ENCODE data around the gene PDE4D.

Gene PDE4D

GRCh38 chr5:59268756-59269415 is 624.6 kb downstream of the PDE4D start:
- no peak for DNase-seq

- no peak for DNase-seq
These were observed 626.5 kb downstream of the PDE4D start for GRCh38 chr5:59267033-59267432.

DNA sequence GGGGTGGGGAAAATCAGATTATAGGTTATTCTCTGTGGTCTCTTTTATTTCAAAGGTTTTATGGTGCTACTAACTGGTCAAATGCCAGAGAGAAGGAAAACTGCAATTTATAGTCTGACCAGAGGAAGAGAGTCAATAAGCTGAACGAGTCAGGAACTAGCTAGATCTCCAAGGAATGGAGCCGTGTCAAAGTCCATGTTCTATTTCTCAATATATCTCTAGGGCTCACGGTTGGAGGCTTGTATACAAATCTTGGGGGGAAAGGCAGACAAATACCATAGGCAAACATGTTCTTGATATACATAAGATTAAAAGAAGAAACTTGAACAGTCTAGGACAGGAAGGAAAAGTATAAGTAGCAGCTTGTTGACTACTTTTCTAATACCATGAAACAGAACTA is 627.1 kb downstream of the PDE4D start:
- DNase-seq, result no peak

DNA sequence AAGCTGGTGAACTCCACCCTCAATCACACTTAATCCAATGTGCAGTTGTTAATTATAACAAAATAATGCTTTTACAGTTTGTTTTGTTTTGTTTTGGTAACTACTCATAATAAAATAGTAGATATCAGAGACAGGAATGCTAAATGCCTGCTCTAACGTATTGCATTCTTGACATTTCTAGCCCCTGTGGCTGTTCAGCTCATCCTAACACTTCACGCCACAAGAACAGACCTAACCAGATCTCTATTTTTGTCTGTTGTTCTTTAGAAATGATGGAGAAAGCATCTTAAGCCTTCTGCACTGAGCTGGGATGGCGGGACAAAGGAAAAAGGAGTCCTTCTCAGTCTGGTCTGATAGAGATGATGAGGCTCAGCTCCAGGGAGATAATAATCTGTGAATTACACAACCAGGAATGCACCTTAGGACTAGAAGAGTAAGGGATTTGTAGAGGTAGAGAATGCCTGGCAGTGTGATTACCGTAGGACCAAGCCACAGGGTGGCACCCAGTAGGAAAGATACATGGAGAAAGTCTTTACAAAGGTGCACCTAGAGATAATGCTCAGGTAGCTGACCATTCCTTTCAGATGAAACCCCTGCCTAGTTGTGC is 628.8 kb downstream of the PDE4D start:
- no peak for DNase-seq

GRCh38 chr5:59264013-59264412 is 629.5 kb downstream of the PDE4D start:
- no peak for DNase-seq

DNA sequence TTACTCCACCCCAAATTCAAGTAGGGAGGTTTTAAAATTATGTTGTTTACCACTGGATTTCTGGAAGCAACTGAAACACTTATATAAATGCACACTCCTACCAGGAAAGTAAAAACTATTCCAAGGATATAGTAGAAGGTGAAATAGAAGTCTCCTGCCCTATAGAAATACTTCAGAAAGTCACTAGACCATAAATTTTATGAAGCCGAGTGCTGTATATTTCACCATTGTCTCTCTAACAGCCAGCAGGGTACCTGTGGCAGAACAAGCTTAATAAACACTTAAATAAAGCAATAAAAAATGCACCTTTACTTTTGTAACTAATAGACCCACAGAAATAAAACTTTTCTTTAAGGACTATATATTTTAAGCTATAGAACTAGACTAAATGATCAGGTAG is 631.6 kb downstream of the PDE4D start:
- DNase-seq, result no peak

GRCh38 chr5:59260973-59261372 is 632.6 kb downstream of the PDE4D start:
- DNase-seq, result no peak

- DNase-seq, result no peak
These were observed 633.3 kb downstream of the PDE4D start for GRCh38 chr5:59260200-59260599.

GRCh38 chr5:59259237-59259636 is 634.3 kb downstream of the PDE4D start:
- no peak for DNase-seq

GRCh38 chr5:59257488-59258400 is 635.8 kb downstream of the PDE4D start:
- no peak for DNase-seq

- DNase-seq, result no peak
These were observed 637.2 kb downstream of the PDE4D start for GRCh38 chr5:59256331-59256730.

DNA sequence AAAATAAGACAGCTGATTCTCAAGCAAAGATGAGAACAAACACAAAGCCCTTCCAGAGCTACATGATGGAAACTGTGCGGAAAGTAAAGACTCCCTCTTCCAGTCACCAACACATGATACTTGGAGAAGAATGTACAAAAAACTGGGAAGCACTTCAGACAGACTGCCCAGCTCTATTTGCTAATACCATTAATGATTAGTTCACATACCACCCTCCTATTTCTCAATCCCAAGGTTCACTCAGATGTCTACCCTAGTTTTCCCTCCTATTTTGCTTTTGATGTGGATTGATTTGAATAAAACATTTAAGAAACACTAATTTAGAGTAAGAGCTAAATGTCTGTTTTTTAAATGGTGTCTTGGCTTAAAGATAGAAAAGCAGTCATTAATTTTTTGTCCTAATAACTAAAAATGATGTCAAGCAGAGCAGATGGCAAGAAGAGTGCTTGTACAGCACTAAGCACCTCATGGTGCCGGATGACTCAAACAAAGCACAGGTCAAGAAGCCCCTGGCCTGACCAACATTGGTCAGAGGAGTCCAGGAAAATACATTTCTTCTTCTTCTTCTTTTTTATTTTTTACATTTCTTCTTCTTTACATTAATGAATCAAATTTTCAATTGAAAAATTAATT is 639.4 kb downstream of the PDE4D start:
- DNase-seq, result no peak

- DNase-seq, result no peak
These were observed 639.9 kb downstream of the PDE4D start for GRCh38 chr5:59253625-59254024.

- no peak for DNase-seq
These were observed 641.9 kb downstream of the PDE4D start for GRCh38 chr5:59251627-59252026.

GRCh38 chr5:59249726-59250125 is 643.8 kb downstream of the PDE4D start:
- no peak for DNase-seq

DNA sequence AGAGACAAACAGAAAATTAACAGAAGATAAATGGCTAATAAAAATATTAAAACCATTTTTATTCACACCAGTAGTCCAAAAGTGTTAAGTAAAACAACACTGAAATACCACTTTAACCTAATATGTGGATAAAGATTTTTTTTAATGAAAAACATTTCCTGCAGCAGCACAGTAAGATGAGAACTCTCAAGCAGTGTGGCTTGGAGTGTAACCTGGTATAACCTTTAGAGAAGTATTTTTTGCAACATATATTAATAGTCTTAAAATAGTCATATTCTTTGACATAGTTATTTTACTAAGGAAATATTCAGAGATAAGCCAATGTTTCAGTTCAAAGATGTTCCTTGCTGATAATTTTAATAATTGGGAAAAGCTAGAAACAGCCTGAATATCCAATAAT is 644.4 kb downstream of the PDE4D start:
- no peak for DNase-seq

GRCh38 chr5:59246882-59247281 is 646.6 kb downstream of the PDE4D start:
- DNase-seq, result no peak

- DNase-seq, result no peak
These were observed 647.2 kb downstream of the PDE4D start for GRCh38 chr5:59246145-59246869.

DNA sequence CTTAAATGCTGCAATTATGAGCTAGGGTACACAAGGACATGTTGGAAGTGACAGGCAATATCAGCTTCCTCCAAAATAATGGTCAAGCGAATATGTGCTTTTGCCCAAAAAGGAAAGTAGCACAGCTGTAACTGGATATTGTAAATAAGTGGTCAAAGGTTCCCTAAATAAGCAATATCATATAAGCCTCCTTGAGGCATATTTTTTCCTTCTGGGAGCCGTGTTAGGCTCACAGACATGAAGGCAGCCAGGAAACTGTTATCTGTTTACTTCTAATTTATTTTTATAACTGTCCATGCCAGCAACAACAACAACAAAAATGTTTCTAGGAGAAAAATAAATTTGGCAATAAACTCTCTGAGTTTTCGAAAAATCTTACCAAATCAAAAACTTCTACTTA is 648.3 kb downstream of the PDE4D start:
- DNase-seq, result no peak

GRCh38 chr5:59241552-59241951 is 652.0 kb downstream of the PDE4D start:
- no peak for DNase-seq

GRCh38 chr5:59241119-59241518 is 652.4 kb downstream of the PDE4D start:
- no peak for DNase-seq

DNA sequence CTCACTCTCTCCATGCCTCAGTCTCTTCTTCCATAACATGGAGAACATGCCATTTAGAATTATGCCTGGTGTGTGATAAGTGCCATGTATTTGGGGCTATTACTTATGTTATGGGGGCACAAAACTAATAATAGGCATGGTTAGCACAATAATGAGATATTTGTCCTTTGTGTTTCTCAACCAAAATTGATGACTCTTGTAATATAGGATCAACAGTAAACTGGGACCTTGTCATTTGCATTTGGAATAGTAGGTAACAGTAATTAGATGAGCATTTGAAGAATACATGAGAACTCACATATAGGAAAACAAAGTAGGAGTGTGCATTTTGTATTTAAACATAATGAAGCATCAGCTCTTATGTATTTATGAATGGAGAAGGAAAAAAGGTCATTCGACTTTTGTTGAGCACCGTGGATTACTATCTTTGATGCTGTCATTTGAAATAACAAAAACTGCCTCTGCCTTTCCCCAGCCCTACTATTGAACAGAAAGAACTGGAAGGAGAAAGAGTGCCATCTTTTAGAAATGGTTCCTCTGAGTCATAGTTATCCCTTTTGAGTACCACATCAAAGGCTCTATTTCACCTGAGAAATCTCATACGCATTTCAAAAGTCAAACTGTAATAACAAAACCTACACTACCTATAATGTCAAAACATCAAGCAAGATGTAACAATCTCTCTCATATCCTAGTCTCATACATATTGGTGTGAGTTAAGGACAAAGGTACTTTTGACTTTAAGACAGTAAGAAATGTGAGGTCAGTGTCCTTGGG is 655.2 kb downstream of the PDE4D start:
- DNase-seq, result no peak
